Liver (tissue), 9 donors: ENCODE measurements around the gene FAM131C. TPM values are rescaled to one million over a fixed set of nuclear protein-coding genes. Genes with fewer than 3 reads are reported as not detected.

Experiments used
- DNase-seq: peaks from one replicate; pipeline ENCODE4 v3.0.0-alpha.2; 2017; ENCODE audit warnings: low spot score
- H3K27ac ChIP-seq, 2 donors: one replicate each; pipeline ENCODE4 v1.7.0; 2013; ENCODE audit warnings: inconsistent platforms in 2 of 2, low read length in 2 of 2, control low read depth in 1 of 2, low read depth in 1 of 2, mild to moderate bottlenecking in 1 of 2
- H3K27me3 ChIP-seq, 4 donors: one replicate each; pipeline versions ENCODE4 v1.6.1 to v1.7.0; 2013; ENCODE audit warnings: low read length in 3 of 4, inconsistent platforms in 1 of 4, mild to moderate bottlenecking in 1 of 4, moderate library complexity in 1 of 4; ENCODE audit not compliant: control insufficient read depth in 4 of 4, insufficient read depth in 4 of 4
- H3K36me3 ChIP-seq, 4 donors: one replicate each; pipeline versions ENCODE4 v1.6.1 to v1.7.0; 2013; ENCODE audit warnings: low read length in 3 of 4, mild to moderate bottlenecking in 3 of 4, low read depth in 1 of 4, moderate library complexity in 1 of 4; ENCODE audit not compliant: control insufficient read depth in 4 of 4, insufficient read depth in 3 of 4
- H3K4me1 ChIP-seq, 4 donors: one replicate each; pipeline versions ENCODE4 v1.6.1 to v1.7.0; 2013; ENCODE audit warnings: low read length in 3 of 4, mild to moderate bottlenecking in 3 of 4, moderate library complexity in 1 of 4; ENCODE audit not compliant: control insufficient read depth in 4 of 4, insufficient read depth in 4 of 4
- H3K4me3 ChIP-seq, 3 donors: one replicate each; pipeline versions ENCODE4 v1.6.1 to v1.7.0; 2013; ENCODE audit warnings: low read length in 3 of 3, control low read depth in 1 of 3, low read depth in 1 of 3, mild to moderate bottlenecking in 1 of 3
- H3K9ac ChIP-seq, 2 donors: one replicate each; pipeline ENCODE4 v1.7.0; 2013; ENCODE audit warnings: low read length in 2 of 2, mild to moderate bottlenecking in 2 of 2, moderate library complexity in 2 of 2, control low read depth in 1 of 2, low read depth in 1 of 2
- H3K9me3 ChIP-seq, 4 donors: one replicate each; pipeline versions ENCODE4 v1.6.1 to v1.7.0; 2013; ENCODE audit warnings: low read length in 3 of 4; ENCODE audit not compliant: control insufficient read depth in 4 of 4
- EGR1 ChIP-seq, 2 donors: IDR thresholded peaks; 2 replicates each; pipeline ENCODE4 v1.6.1; 2016 to 2018; ENCODE audit warnings: antibody characterized with exemption in 2 of 2, low read depth in 2 of 2
- FOXA1 ChIP-seq: IDR thresholded peaks from 2 replicates; pipeline ENCODE4 v1.6.1; 2016; ENCODE audit warnings: antibody characterized with exemption
- FOXA2 ChIP-seq: IDR thresholded peaks from 2 replicates; pipeline ENCODE4 v1.6.1; 2016; ENCODE audit warnings: antibody characterized with exemption
- GABPA ChIP-seq, 2 donors: IDR thresholded peaks in 1 of 2; conservative IDR thresholded peaks in 1 of 2; 2 replicates each; pipeline ENCODE4 v1.6.1; 2016; ENCODE audit warnings: antibody characterized with exemption in 2 of 2, mild to moderate bottlenecking in 1 of 2, moderate library complexity in 1 of 2
- HNF4A ChIP-seq, 2 donors: conservative IDR thresholded peaks; 2 replicates each; pipeline ENCODE4 v1.6.1; 2016; ENCODE audit warnings: antibody characterized with exemption in 2 of 2, mild to moderate bottlenecking in 2 of 2
- HNF4G ChIP-seq: IDR thresholded peaks from 2 replicates; pipeline ENCODE4 v1.6.1; 2016; ENCODE audit warnings: antibody characterized with exemption
- JUND ChIP-seq, 2 donors: IDR thresholded peaks; 2 replicates each; pipeline ENCODE4 v1.6.1; 2016; ENCODE audit warnings: antibody characterized with exemption in 2 of 2
- MAX ChIP-seq: IDR thresholded peaks from 2 replicates; pipeline ENCODE4 v1.6.1; 2016; ENCODE audit warnings: antibody characterized with exemption
- NR2F2 ChIP-seq: IDR thresholded peaks from 2 replicates; pipeline ENCODE4 v1.6.1; 2016; ENCODE audit warnings: antibody characterized with exemption
- RXRA ChIP-seq, 2 donors: IDR thresholded peaks; 2 replicates each; pipeline ENCODE4 v1.6.1; 2017 to 2018; ENCODE audit warnings: antibody characterized with exemption in 2 of 2, mild to moderate bottlenecking in 1 of 2
- SP1 ChIP-seq: IDR thresholded peaks from 2 replicates; pipeline ENCODE4 v1.6.1; 2018; ENCODE audit warnings: antibody characterized with exemption, mild to moderate bottlenecking
- TAF1 ChIP-seq: conservative IDR thresholded peaks from 2 replicates; pipeline ENCODE4 v1.6.1; 2016; ENCODE audit warnings: antibody characterized with exemption, mild to moderate bottlenecking
- ZBTB33 ChIP-seq: IDR thresholded peaks from 2 replicates; pipeline ENCODE4 v1.6.1; 2016; ENCODE audit warnings: antibody characterized with exemption
- WGBS: extraction: QIAGEN DNeasy Blood & Tissue Kit; methylation state at CpG from one replicate; pipeline ENCODE4 v1.1.7; 2013; 5-methylcytosine and 5-hydroxymethylcytosine counted together
- polyA plus RNA-seq, 2 donors: library from polyadenylated mRNA; stranded (reverse) in 1 of 2; unstranded in 1 of 2; fragments of 200-250 nt in 1 of 2; fragments of >200 nt in 1 of 2; fragmentation: Nextera tagmentation in 1 of 2; extraction: Ambion mirVana in 1 of 2; gene quantifications; one replicate each; pipeline versions ENCODE4 v1.2.1 to v1.2.3, GENCODE V29; 2013 to 2015
- total RNA-seq, 2 donors: library from RNA; depleted of rRNA; stranded (reverse); fragments of >200 nt; gene quantifications; one replicate each; pipeline ENCODE4 v1.2.3, GENCODE V29; 2014
- TF ChIP-seq, protein P1 (sequence below): fragments of 150-350 bp; IDR thresholded peaks from 2 replicates; pipeline ENCODE4 v1.5.1; 2017; ENCODE audit warnings: improper control_type of control experiment, low read depth, low read length; ENCODE audit not compliant: missing input control
- TF ChIP-seq, protein P2 (sequence below): IDR thresholded peaks from 2 replicates; pipeline ENCODE4 v1.6.1; 2016; ENCODE audit warnings: antibody characterized with exemption
- donor health status: healthy.
- donor health status: healthy.
- donor health status: healthy.
- donor health status: healthy.
- donor health status: healthy.

The FAM131C gene
- total and polyA plus RNA-seq, 4 donors, result 0.05 to 0.92 TPM; not detected in 2

- no peak overlapping the region for H3K9ac ChIP-seq
- H3K4me3 ChIP-seq, result no peak overlapping the region
- no peaks in the 10 kb centered on the region for H3K36me3 ChIP-seq
- no peak for DNase-seq
- peaks cover 0 to 6% (median 2%) of the 10 kb centered on the region in 4 donors for H3K4me1 ChIP-seq
- H3K9me3 ChIP-seq, result no peaks in the 10 kb centered on the region
- H3K27me3 ChIP-seq, result no peaks in the 10 kb centered on the region
- no peak overlapping the region for H3K27ac ChIP-seq
- TF ChIP-seq HNF4G (no peak), HNF4A (conservative IDR thresholded peaks at IDR 0.05) (no peak), NR2F2 (no peak), EGR1 (IDR thresholded peaks at IDR 0.05; ENCODE audit: low read depth in 2 of 2) (no peak), SP1 (no peak), JUND (IDR thresholded peaks at IDR 0.05) (no peak), RXRA (IDR thresholded peaks at IDR 0.05) (no peak), GABPA (IDR thresholded peaks at IDR 0.05 in 1 of 2, conservative IDR thresholded peaks at IDR 0.05 in 1 of 2) (no peak), MAX (no peak), ZBTB33 (no peak), FOXA1 (no peak)
- TF ChIP-seq, protein P1, sequence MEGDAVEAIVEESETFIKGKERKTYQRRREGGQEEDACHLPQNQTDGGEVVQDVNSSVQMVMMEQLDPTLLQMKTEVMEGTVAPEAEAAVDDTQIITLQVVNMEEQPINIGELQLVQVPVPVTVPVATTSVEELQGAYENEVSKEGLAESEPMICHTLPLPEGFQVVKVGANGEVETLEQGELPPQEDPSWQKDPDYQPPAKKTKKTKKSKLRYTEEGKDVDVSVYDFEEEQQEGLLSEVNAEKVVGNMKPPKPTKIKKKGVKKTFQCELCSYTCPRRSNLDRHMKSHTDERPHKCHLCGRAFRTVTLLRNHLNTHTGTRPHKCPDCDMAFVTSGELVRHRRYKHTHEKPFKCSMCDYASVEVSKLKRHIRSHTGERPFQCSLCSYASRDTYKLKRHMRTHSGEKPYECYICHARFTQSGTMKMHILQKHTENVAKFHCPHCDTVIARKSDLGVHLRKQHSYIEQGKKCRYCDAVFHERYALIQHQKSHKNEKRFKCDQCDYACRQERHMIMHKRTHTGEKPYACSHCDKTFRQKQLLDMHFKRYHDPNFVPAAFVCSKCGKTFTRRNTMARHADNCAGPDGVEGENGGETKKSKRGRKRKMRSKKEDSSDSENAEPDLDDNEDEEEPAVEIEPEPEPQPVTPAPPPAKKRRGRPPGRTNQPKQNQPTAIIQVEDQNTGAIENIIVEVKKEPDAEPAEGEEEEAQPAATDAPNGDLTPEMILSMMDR, result no peak
- TF ChIP-seq, protein P2, sequence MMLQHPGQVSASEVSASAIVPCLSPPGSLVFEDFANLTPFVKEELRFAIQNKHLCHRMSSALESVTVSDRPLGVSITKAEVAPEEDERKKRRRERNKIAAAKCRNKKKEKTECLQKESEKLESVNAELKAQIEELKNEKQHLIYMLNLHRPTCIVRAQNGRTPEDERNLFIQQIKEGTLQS, result no peak
- 76% methylated on average over 19 of the region's 19 CpGs for WGBS
Measured at GRCh38 chr1:16047791-16048475, 25.5 kb downstream of the FAM131C start.

DNA sequence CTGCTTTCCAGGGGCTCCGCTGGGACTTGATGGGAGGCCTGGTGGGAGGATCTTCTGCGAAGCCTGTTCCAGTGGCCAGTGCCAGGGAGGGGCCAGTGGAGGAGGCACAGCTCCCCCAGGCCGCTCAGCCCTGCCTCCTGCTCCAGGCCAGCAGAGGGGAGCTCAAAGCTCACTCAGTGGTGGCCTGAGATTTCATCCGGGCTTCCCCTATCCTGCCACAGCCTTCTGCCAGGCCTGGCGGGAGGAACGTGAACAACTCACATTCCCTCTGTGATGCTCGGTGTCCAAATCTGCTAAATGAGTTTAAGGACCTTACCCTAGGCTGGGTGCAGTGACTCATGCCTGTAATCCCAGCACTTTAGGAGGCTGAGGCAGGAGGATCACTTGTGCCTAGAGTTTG lies 26.6 kb downstream of the FAM131C start:
- no peak for DNase-seq
- Histone ChIP-seq H3K27ac (no peak overlapping the region), H3K4me1 (peaks cover 0 to 6% (median 2%) of the 10 kb centered on the region in 4 donors), H3K36me3 (no peaks in the 10 kb centered on the region), H3K9me3 (no peaks in the 10 kb centered on the region), H3K4me3 (no peak overlapping the region), H3K27me3 (no peaks in the 10 kb centered on the region), H3K9ac (no peak overlapping the region)
- WGBS, result 74% methylated on average over 7 of the region's 7 CpGs
- TF ChIP-seq TAF1, result no peak
- TF ChIP-seq, protein P2, result no peak
- no peak for TF ChIP-seq EGR1 (IDR thresholded peaks at IDR 0.05; ENCODE audit: low read depth in 2 of 2)
- TF ChIP-seq JUND (IDR thresholded peaks at IDR 0.05), result no peak
- TF ChIP-seq FOXA2, result no peak
